AG04450 (cell line): ENCODE data around the gene MACROD2. TPM values are rescaled to one million over a fixed set of nuclear protein-coding genes. Genes with fewer than 3 reads are reported as not detected.

ENCODE experiments used
- CTCF ChIA-PET: fragments of 300-600, 350-600 bp; formaldehyde crosslinking; extraction: SDS; loops from one replicate; lab custom pipeline; 2022; ENCODE audit warnings: antibody characterized with exemption, inconsistent platforms; lab: Charles Lee
- POLR2A ChIA-PET: fragments of 350-600 bp; formaldehyde crosslinking; extraction: SDS; loops from one replicate; lab custom pipeline; 2021; ENCODE audit warnings: antibody characterized with exemption, inconsistent platforms; lab: Yijun Ruan, JAX
- DNase-seq: peaks from one replicate; pipeline ENCODE4 v3.0.0-alpha.2; 2011; ENCODE audit warnings: low read depth, low spot score
- H3K27ac ChIP-seq: one replicate; pipeline ENCODE4 v1.5.1; 2012; ENCODE audit warnings: low read depth, low read length, control low read depth
- H3K27me3 ChIP-seq: one replicate; pipeline ENCODE4 v1.6.0; 2012; ENCODE audit warnings: low read length; ENCODE audit not compliant: control insufficient read depth, insufficient read depth
- H3K4me3 ChIP-seq: 2 replicates; pipeline ENCODE4 v1.5.1; 2011; ENCODE audit warnings: mild to moderate bottlenecking, low read depth, low read length, control low read depth
- H3K9me3 ChIP-seq: 2 replicates; pipeline ENCODE4 v1.5.1; 2012; ENCODE audit warnings: low read length; ENCODE audit not compliant: control insufficient read depth, insufficient read depth
- CTCF ChIP-seq: IDR thresholded peaks from 2 replicates; pipeline ENCODE4 v1.5.1; 2011; ENCODE audit warnings: low read depth, low read length, control low read depth, inconsistent platforms
- polyA plus RNA-seq: library from polyadenylated mRNA; depleted of rRNA; stranded (reverse); fragments of >200 nt; gene quantifications from 2 replicates; pipeline ENCODE4 v1.2.3, GENCODE V29; 2011

The MACROD2 gene
- polyA plus RNA-seq, 1 experiment: 0.02 TPM

- no peak for DNase-seq
- no peaks in the 10 kb centered on the region for H3K9me3 ChIP-seq
- no peak overlapping the region for H3K27ac ChIP-seq
- CTCF ChIA-PET: no interaction called here
- no peak for TF ChIP-seq CTCF
- no peak overlapping the region for H3K4me3 ChIP-seq
- H3K27me3 ChIP-seq: no peaks in the 10 kb centered on the region
- POLR2A ChIA-PET: no interaction called here
Observed at GRCh38 chr20:15882553-15882952, 1887.2 kb downstream of the MACROD2 start.

- POLR2A ChIA-PET: no interaction called here
Observed at GRCh38 chr20:15886250-15886649, 1890.9 kb downstream of the MACROD2 start.

DNA sequence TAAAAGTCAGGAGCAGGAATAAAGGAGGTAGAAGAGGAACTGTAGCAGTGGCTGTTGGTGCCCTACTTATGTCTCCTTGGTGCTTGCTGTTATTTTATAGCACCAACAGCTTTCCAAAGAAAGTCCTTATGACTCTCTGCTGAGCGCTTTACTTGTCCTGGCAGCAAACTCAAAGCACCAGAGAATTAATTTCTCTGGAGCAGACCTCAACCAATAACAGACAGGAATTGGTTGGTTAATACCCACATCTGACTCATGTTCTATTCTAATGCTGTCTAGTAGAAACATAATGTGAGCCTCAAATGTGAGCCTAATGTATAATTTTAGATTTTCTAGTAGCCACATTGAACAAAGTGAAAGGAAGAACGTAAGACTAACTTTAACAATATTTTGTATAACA is 1892.1 kb downstream of the MACROD2 start:
- ChIA-PET POLR2A (no interaction called here), CTCF (no interaction called here)
- no peak for DNase-seq
- H3K27me3 ChIP-seq: no peaks in the 10 kb centered on the region
- H3K27ac ChIP-seq: no peak overlapping the region
- no peak overlapping the region for H3K4me3 ChIP-seq
- no peaks in the 10 kb centered on the region for H3K9me3 ChIP-seq
- TF ChIP-seq CTCF: no peak

More at GRCh38 chr20:15886250-15886649, 1890.9 kb downstream of the MACROD2 start:
- H3K4me3 ChIP-seq: no peak overlapping the region
- no peaks in the 10 kb centered on the region for H3K9me3 ChIP-seq
- no peaks in the 10 kb centered on the region for H3K27me3 ChIP-seq
- CTCF ChIA-PET: no interaction called here
- no peak for DNase-seq
- no peak for TF ChIP-seq CTCF
- H3K27ac ChIP-seq: no peak overlapping the region

GRCh38 chr20:15889061-15889460 is 1893.7 kb downstream of the MACROD2 start:
- no peak for TF ChIP-seq CTCF
- Histone ChIP-seq H3K27ac (no peak overlapping the region), H3K9me3 (no peaks in the 10 kb centered on the region), H3K4me3 (no peak overlapping the region), H3K27me3 (no peaks in the 10 kb centered on the region)
- ChIA-PET POLR2A (no interaction called here), CTCF (no interaction called here)
- no peak for DNase-seq

GRCh38 chr20:15889514-15890256 is 1894.4 kb downstream of the MACROD2 start:
- no peak for DNase-seq
- ChIA-PET POLR2A (no interaction called here), CTCF (no interaction called here)
- no peaks in the 10 kb centered on the region for H3K27me3 ChIP-seq
- H3K27ac ChIP-seq: no peak overlapping the region
- TF ChIP-seq CTCF: no peak
- no peaks in the 10 kb centered on the region for H3K9me3 ChIP-seq
- H3K4me3 ChIP-seq: no peak overlapping the region
